Colonic mucosa (tissue), 4 donors: ENCODE results near the gene LRRC15. TPM values are rescaled to one million over a fixed set of nuclear protein-coding genes. Genes with fewer than 3 reads are reported as not detected.

Experiments used
- DNase-seq: peaks from one replicate; pipeline ENCODE4 v3.0.0-alpha.2; 2020
- H3K27ac ChIP-seq: fragments of 200-600 bp; one replicate; pipeline ENCODE4 v1.8.0; 2021
- H3K27me3 ChIP-seq: fragments of 200-600 bp; one replicate; pipeline ENCODE4 v1.8.0; 2021
- H3K36me3 ChIP-seq: fragments of 200-600 bp; one replicate; pipeline ENCODE4 v1.8.0; 2021
- H3K4me1 ChIP-seq: fragments of 200-600 bp; one replicate; pipeline ENCODE4 v1.8.0; 2021; ENCODE audit warnings: mild to moderate bottlenecking
- H3K4me3 ChIP-seq: fragments of 200-600 bp; one replicate; pipeline ENCODE4 v1.8.0; 2021
- H3K9ac ChIP-seq, 2 donors: one replicate each; pipeline ENCODE4 v1.7.0; 2013; ENCODE audit warnings: control low read depth in 2 of 2, low read depth in 2 of 2, low read length in 2 of 2
- H3K9me3 ChIP-seq: fragments of 200-600 bp; one replicate; pipeline ENCODE4 v1.8.0; 2021
- CTCF ChIP-seq: fragments of 200-600 bp; IDR thresholded peaks from one replicate; pipeline ENCODE4 v1.8.0; 2022; ENCODE audit warnings: antibody characterized with exemption, mild to moderate bottlenecking
- intact Hi-C: fragments of 100-400 bp; cut with DNase I; formaldehyde crosslinking; loops from one replicate; pipeline ENCODE4 v1.14.1; 2022
- total RNA-seq, 2 donors: library from RNA; stranded (reverse); fragmentation: NEBNext Ultra II Directional in 1 of 2; extraction: Animal tissue kit (Norgen Biotek cat#: 25700) in 1 of 2; gene quantifications; one replicate each; pipeline ENCODE4 v1.2.1, GENCODE V29; 2021
- donor health status: healthy.
- donor health status: DM: no; HTN: no; CAD: no.
- donor health status: DM: no; HTN: no; CAD: no.

The LRRC15 gene
- total RNA-seq, 2 donors from 2014 or later: 0.32 to 0.89 TPM

GRCh38 chr3:194307849-194308248, 61.7 kb downstream of the LRRC15 start:
- intact Hi-C loops: no loop called here
- no peaks in the 10 kb centered on the region for H3K9me3 ChIP-seq

GRCh38 chr3:194306771-194307640, 62.5 kb downstream of the LRRC15 start:
- Histone ChIP-seq H3K36me3 (no peaks in the 10 kb centered on the region), H3K9me3 (no peaks in the 10 kb centered on the region), H3K27me3 (no peaks in the 10 kb centered on the region), H3K27ac (no peak overlapping the region), H3K4me1 (no peaks in the 10 kb centered on the region), H3K4me3 (no peak overlapping the region), H3K9ac (no peak overlapping the region)
- intact Hi-C loops: no loop called here
- TF ChIP-seq CTCF: no peak
- no peak for DNase-seq

More at GRCh38 chr3:194307849-194308248, 61.7 kb downstream of the LRRC15 start:
- Histone ChIP-seq H3K36me3 (no peaks in the 10 kb centered on the region), H3K4me1 (no peaks in the 10 kb centered on the region), H3K9ac (no peak overlapping the region), H3K4me3 (no peak overlapping the region), H3K27me3 (no peaks in the 10 kb centered on the region), H3K27ac (no peak overlapping the region)
- no peak for DNase-seq
- TF ChIP-seq CTCF: no peak

- no peak for TF ChIP-seq CTCF
- H3K36me3 ChIP-seq: no peaks in the 10 kb centered on the region
- no peaks in the 10 kb centered on the region for H3K27me3 ChIP-seq
- intact Hi-C loops: no loop called here
- no peak overlapping the region for H3K9ac ChIP-seq
- no peaks in the 10 kb centered on the region for H3K4me1 ChIP-seq
- no peak for DNase-seq
- no peak overlapping the region for H3K4me3 ChIP-seq
- no peaks in the 10 kb centered on the region for H3K9me3 ChIP-seq
- H3K27ac ChIP-seq: no peak overlapping the region
Measured at GRCh38 chr3:194306109-194306686, 63.3 kb downstream of the LRRC15 start.

GRCh38 chr3:194305356-194306108, 64.0 kb downstream of the LRRC15 start:
- intact Hi-C loops: no loop called here

More at GRCh38 chr3:194305356-194306108, 64.0 kb downstream of the LRRC15 start:
- Histone ChIP-seq H3K4me1 (no peaks in the 10 kb centered on the region), H3K27me3 (no peaks in the 10 kb centered on the region), H3K4me3 (no peak overlapping the region), H3K36me3 (no peaks in the 10 kb centered on the region), H3K9me3 (no peaks in the 10 kb centered on the region), H3K9ac (no peak overlapping the region), H3K27ac (no peak overlapping the region)
- no peak for DNase-seq
- TF ChIP-seq CTCF: no peak

Other genes with a start within 250 kb of the LRRC15 start
- gene HES1, start 233.6 kb downstream of the LRRC15 start, total RNA-seq: 100 to 1,000 TPM; 102 TPM
- gene CPN2, start 18.4 kb downstream of the LRRC15 start, total RNA-seq: under 1 TPM in 1 of 2 donors, not detected in 1; 0.15 TPM
- gene GP5, start 29.5 kb upstream of the LRRC15 start, total RNA-seq: under 1 TPM in 1 of 2 donors, not detected in 1; 0.11 TPM
- 10 to 100 TPM; 86.0 to 89.8 TPM for gene ATP13A3, start 117.3 kb upstream of the LRRC15 start, total RNA-seq